Measurements from ENCODE around the gene ZNF789.

Gene ZNF789

GRCh38 chr7:99490878-99491277, 18.2 kb downstream of the ZNF789 start:
- TF ChIP-seq CTCF (IDR thresholded peaks at IDR 0.05; ENCODE audit: insufficient read depth, low read depth, low read length, missing control alignments), result no peak
- H3K4me3 ChIP-seq (ENCODE audit: low read length), result no peak overlapping the region
- no peak for DNase-seq (ENCODE audit: low read depth)

- TF ChIP-seq CTCF (IDR thresholded peaks at IDR 0.05; ENCODE audit: insufficient read depth, low read depth, low read length, missing control alignments), result no peak
- H3K4me3 ChIP-seq (ENCODE audit: low read length), result no peak overlapping the region
- no peak for DNase-seq (ENCODE audit: low read depth)
Observed at GRCh38 chr7:99493823-99494222, 21.1 kb downstream of the ZNF789 start.

- H3K4me3 ChIP-seq (ENCODE audit: low read length), result peak overlapping the region; percentile 88
- no peak for DNase-seq (ENCODE audit: low read depth)
- TF ChIP-seq CTCF (IDR thresholded peaks at IDR 0.05; ENCODE audit: insufficient read depth, low read depth, low read length, missing control alignments), result no peak
Observed at GRCh38 chr7:99497766-99498545, 25.3 kb downstream of the ZNF789 start.

- H3K4me3 ChIP-seq (ENCODE audit: low read length), result peak overlapping the region; percentile 88
- TF ChIP-seq CTCF (IDR thresholded peaks at IDR 0.05; ENCODE audit: insufficient read depth, low read depth, low read length, missing control alignments), result no peak
Observed at GRCh38 chr7:99498546-99498944, 25.9 kb downstream of the ZNF789 start.

GRCh38 chr7:99499371-99499720, 26.7 kb downstream of the ZNF789 start:
- DNase-seq (ENCODE audit: low read depth), result peak; percentile 20
- H3K4me3 ChIP-seq (ENCODE audit: low read length), result peak overlapping the region; percentile 88
- TF ChIP-seq CTCF (IDR thresholded peaks at IDR 0.05; ENCODE audit: insufficient read depth, low read depth, low read length, missing control alignments), result no peak

More at GRCh38 chr7:99498546-99498944, 25.9 kb downstream of the ZNF789 start:
- DNase-seq (ENCODE audit: low read depth), result no peak

GRCh38 chr7:99499721-99500636, 27.3 kb downstream of the ZNF789 start, which contains the start of gene ZNF394:
ZNF394 (minus strand) TSS chr7:99500281; CDS start chr7:99500093, 188 bp downstream.
- no peak for TF ChIP-seq CTCF (IDR thresholded peaks at IDR 0.05; ENCODE audit: insufficient read depth, low read depth, low read length, missing control alignments)
- DNase-seq (ENCODE audit: low read depth), result peak; percentile 93
- peak within 1 kb of the TSS; percentile 88 for H3K4me3 ChIP-seq (ENCODE audit: low read length)
